IPS DF 19.7 (cell line): Measurements from ENCODE around the gene ACSS1.

ENCODE experiments used
- DNase-seq: peaks from one replicate; pipeline ENCODE4 v3.0.0-alpha.2; 2013; ENCODE audit warnings: low read depth, low spot score

The ACSS1 gene

DNA sequence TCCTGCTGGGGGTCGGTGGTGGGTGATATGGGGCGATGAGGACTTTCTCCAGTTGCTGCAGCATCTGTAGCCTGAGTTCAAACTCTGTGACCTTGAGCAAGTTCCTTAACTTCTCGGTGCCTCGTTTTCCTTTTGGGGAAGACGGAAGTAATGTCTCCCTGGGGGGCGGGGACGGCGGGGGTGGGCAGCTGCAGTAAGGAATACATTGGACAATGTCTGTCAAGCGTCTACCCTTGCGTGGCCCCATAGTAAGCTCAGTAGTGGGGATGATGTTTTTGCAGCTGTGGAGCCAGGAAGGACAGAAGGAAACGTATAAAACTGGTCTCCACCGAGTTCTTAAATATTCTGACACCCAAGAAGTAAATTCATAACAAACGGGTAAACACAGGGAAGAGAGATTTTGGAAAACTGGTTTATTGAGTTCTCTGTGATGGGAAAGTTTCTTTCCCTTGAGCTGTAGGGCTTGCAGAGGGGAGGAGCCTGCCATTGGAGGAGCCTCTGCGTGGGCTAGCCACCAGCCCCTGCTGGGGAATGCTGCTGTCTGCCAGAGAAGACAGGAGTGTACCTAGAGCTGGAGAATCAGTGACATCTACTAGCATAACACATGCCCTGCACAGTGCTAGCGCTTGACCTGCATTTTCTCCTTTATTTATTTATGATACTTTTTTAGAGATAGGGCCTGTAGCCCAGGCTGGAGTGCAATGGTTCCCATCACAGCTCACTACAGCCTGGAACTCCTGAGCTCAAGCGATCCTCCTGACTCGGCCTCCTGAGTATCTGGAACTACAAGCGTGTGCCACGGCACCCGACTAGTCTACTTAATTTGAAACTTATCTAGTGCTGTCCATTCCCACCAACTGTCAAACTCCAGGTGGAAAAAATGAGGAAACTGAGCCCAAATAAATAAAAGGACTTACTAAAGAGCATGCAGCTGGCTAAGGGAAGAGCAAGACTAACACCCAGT, 1.2 kb upstream of the ACSS1 start:
- DNase-seq: no peak

DNA sequence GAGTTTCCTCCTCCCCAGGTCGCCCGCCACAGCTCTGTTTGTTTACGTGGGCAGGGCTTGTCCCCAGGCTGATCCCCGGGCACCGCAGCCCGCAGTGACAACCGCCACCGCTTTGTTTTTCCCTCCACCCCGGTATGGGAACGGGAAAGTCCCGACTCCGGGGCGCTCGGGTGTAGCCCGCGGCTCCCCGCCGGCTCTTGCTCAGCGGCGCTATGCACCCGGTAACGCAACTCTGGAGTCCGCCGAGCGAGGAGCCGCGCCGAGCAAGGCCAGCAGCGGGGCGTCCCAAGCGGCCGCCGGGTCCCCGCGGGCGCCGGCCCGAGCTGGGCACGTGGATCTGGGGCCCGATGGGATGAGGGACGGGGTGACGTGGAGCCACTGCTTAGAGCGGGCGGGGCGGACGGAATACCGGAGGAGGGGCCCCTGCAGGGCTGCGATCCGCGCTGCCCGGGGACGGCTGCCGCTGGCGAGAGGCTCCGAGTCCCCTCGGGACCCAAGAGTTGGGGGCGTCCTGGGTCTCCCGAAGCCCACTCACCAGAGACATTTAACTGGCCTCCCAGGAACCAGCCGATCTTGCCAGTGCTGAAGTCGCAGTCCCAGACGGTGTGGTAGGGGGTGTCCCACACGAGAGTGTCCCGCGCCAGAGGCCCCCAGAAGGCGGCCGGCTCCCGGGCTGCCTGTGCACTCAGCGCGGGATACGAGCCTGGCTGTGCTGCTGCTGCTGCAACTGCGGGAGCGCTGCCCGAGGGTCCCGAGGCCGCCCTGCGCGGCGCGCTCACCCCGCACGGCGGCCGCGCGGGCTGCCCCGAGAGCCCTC, 497 bp downstream of the ACSS1 start:
- no peak for DNase-seq

DNA sequence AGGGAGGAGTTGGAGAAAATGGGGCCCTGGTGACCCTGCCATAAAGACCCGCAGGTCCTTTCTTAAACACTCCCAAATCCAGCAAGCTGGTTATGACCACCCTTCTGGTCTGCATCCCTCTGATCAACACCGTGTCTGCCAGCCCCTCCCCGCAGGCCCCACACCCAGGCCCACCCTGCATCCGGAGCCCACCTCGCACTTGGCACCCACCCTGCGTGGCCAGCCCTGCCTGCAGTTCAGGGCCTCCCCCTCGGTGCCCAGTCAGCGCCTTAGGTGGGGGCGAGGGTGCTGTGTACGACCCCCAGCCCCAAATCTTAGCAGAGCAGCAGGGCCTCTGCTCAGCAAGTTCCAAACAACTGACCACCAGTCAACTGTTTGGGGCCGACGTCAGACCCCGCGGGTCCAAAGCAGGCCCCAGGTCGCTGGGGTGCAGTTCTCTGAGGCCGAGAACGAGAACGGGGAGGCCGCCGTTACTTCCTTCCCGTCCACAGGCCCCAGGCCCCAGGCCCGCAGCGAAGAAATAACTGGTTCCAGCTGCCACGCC, 1.2 kb downstream of the ACSS1 start:
- DNase-seq: no peak

DNA sequence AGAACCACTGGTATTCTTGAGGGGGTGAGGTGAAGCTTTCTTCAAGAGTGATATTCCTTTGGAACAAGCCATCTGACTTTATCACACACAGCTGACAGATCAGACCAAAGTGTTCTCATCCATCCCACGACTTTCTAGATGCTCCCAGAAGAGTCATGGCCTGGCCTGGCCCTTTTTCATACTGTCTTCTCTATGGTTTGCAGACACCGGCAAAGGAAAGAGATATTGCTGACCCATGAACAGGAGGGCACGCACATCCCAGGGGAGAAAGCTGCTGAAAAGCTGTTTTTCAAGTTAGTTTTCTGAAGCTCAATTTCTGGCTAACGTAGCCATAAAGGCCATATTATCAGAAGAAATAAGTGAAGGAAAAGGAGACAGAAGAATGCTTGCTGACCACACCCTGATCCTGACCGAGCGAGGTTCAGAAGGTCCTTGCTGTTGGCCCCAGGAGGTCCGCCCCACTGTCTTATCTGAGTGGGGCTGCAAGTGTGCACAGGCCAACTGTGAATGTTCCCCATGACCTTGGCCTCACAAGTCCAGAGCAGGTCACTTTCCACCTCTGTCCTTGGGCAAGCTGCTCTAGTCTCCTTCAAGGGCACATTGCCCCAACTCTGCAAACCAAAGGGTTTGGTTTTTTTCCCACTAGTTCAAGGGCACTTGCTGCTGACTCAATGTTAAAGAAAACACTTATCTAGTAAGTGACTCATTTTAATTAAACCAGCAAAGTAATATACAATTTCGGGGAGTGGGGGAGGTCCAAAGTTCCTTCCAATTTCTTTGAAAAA, 2.0 kb downstream of the ACSS1 start:
- DNase-seq: no peak

DNA sequence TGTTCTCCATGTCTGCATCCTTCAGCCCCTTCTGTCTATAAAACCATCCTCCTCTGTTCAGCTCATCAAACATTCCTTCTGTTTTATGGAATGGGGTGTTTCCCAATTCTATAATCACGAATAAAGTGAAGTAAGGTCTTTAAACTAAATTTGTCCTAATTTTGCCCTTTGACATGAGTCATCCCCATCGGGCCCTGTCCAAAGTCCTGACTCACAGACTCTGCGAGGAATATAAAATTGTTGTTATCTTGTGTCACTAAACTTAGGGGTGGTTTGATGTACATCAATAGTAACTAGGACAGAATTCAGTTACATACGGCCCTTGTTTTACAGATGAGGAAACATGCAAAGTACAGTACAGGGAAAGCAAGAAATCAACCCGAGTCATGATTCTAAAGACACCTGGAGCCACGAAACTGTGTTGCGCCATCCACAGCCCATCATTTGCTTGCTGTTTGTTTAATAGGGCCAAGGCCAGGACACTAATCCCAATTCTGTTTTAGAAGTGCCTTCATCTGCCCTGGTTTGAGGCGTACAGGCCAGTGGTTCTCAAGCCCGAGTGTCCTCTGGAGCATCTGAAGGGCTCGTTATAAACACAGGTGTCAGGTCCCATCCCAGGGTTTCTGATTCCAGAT, 2.8 kb downstream of the ACSS1 start:
- DNase-seq: no peak

DNA sequence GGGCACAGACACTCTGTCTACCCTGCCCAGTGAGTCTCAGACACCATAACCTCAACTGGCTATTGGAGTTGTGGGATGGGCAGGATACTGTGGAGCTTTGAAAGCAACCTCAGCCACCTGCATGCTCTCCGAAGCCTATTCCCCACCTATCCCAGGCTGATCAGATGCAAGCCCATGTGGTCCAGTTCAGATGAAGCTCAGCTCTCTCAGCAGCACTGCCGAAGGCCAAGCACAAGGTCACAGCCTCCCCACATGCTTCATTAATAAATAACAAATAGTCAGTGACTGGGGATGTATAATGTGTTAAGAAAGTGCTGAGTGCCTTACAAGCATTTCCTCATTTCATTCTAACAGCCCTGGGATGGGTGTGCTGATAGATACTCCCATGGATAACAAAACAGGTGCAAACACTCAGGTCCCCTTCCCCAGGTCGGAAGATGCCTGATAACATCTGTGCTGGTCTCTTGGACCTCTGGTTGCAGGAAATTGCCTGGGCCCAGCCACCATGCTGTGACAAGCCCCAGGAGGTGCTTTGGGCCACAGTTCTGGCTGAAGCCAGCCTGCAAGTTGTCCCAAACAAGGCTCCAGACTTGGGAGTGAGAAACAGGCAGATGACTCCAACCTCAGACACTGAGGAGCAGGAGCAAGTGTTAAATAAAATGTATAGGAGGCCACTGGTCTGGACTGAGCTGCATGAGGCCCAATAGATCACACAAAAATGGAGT, 3.7 kb downstream of the ACSS1 start:
- no peak for DNase-seq

DNA sequence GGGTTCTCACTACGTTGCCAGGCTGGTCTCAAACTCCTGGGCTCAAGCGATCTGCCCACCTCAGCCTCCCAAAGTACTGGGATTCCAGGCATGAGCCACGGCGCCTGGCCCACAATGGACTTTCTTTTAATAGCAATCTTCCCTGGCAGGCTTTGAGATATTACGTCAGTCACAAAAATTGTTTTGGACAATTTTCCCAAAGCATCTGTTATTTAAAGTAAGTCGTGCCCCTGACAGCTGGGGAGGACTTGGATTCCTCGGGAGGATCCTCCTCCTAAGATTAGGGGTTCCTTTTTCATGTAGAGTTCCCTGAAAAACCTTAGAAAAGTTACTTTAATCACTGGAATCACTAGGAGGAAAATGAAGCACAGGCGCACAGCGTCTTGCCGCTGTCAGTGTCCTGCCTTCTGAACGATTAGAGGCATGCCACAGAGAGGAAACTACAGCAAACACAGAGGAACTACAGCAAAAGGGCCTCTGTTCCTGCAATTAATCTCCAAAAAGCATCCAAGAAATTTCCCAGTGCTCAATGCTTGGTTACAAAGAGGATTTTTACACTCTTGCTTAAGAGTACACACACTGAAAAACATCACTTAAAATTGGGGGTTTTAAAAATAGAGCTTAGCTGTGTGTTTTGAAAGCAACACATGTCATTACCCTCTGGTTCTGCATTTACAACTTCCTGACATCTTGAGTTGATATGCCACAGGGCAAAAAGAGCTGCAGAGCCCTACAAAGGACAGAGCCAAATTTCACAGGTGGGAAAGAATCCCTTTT, 4.5 kb downstream of the ACSS1 start:
- no peak for DNase-seq

DNA sequence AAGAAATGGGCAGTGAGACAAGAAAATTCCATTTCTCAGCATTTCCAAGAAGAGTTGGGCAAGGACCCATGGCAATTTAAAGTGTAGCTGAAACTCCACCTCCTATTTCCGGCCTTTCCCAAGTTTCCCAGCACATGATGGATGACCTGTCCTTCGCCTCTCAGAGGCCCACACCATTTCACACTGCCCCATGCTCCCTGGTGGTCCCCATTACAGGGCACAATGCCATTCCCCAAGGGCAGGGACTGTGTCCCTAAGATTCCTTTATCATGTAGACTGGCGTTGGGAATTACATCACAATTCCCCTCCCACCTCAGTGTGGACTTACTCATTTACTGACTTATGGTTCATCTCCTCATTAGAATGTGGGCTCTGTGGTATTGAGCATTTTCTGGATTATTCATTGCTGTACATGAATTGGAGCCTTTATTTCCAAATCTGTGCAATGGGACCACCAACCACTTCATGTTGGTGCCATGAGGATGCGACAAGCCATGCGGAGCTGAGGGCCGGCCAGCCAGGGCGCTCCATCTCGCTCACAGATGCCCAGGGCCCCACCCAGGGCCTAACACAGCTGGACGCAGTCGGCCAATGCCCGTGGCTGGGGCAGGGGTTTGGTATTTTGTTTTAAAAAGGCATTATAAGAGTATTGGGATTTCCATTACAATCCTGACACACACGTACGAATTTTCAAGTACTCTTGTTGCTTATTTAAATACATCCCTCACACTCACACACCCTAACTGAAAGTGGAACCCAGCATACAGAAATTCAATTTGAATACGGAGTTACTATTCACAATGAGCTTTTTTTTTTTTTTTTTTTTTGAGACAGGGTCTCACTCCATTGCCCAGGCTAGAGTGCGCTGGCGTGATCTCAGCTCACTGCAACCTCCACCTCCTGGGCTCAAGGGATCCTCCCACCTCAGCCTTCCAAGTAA, 5.4 kb downstream of the ACSS1 start:
- no peak for DNase-seq

DNA sequence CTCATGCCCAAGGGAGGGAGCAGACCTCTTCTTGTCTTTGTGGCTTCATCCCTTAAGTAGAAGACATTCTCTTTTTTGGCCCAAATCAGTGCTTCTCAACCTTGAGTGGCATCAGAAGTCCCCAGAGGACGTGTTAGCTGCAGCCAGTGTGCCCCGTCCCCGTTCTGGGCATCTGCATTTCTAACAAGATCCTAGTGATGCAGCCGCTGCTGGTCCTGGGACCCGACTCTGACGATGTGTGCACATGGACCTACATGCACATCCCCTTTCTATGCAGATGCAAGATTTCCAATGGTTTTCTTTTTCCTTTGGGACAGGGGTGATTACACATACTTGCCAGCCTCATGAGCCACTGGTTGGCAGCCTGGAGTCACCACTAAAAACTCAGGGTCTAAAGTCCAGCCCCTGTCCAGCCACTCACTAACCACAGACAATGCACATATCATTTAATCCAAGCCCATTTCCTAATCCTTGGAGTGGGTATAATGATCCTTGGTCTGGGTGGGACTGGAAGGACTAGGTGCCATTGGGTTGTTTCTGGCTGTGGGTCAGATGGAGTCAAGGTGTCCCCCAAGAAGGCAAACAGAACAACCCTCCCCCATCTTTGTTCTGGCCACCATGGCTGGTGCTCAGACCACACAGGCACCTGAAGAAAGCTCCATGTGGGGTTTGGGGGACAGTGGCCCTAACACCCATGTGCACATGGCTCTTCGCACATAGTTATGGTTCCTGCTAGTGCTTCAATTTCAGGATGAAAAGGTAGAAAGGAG, 6.4 kb downstream of the ACSS1 start:
- DNase-seq: no peak

DNA sequence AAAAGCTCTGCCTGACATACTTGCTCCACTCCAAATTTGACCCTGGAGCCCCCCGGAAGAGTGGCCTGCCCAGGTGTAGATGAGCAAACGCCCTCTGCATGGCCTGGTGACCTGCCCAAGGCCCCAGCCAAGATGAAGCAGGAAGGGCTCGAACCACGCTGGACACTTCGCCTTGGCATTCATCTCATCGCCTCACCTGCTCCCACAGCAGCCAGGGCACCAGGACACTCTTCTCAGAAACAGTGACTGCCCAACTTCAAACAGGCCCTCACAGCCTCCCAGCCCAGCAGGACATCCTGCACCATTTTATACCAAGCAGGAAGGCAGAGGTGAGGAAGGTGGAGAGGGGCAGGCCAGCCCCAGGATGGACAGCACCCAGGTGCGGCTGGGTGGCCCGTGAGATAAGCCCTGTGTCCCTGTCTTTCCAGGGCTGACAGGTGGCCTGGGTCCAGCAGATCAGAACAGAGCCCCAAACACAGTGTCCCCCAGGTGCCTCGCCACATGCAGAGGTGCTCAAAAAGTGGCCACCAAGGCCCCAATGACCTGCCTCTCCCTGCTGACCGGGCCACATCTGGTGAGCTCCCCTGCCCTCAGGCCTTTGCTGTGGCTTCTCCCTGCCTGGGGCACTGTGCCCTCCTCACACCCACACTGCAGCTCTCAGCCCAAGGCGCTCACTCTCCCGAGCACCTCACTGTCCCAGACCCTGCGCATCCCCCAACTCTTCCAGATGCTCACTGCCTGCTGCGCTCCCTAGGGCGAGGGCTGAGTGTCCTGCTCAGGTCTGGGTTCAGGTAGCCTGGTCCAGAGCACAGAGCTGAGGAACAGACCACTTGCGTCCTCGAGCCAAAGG, 7.2 kb downstream of the ACSS1 start:
- no peak for DNase-seq

DNA sequence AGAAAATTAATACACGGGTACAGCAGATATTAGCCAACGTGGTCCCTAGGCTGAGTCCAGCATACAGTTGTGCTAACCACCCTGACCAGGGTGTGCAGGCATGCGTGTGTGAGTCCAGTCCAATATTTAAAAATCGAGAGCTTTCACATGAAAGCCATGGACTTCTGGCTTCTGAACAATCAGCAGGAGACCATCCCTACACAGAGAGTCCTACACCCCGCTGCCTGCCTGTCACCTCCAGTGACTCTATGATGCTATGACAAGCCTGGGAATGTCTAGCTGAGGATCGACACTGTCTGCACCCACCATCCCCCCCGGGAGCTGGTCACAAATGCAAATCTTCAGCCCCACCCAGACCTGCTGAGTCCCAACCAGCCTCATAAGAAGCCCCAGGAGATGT, 7.9 kb downstream of the ACSS1 start:
- DNase-seq: no peak

DNA sequence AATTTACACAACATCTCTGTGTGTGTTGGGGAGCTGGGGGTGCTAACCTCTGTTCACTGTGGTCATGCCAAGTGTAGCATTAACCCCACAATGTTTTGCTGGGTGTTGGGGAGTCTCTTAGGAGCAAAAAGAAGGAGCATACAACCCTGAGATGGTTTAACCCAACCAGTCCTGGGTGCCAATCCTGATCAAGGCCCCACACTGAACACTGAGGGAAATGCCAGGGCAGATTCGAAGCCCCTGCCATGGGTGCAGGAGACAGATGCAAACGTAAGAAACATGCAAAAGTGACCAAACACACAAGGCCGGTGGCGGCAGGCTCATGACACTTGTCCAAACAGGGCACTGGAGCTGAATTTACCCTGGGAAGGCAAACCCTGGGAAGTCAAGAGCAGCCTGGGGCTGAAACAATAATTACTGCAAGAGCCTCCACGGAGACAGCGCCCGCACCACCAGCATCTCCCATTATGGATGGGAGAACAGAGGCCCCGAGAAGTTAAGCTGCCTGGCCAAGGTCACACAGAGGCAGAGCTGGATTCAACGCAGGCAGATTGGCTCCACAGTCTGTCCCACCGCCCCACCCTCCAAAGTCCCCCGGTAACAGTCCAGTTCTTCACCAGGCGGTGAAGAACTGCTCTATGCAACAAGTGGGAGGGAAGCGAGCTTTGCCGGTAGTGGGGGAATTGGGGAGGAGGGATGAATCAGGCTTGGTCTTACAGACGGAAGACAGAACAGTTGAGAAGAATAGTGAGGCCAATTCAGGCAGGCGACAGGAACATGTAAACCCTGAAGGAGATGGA, 8.5 kb downstream of the ACSS1 start:
- no peak for DNase-seq

DNA sequence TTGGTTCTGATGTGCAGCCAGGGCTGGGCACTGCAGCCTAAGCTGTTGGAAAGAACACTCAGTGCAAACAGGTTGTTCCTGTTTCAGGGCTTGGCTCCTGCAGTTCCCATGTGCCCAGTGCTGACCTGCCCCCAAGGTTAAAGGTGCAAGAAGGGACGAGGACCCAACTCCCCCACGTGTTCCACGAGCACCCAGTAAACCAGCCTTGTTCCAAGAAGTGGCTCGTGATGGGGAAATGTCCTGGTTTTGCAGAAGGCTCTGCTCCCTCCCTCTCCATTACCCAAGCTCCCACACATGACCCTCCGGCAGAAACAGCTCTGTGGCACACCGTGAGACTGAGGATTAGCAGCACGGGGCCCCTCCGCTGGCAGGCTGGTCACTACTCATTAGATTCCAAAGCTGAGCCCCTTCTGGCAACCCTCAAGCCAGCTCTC, 9.4 kb downstream of the ACSS1 start:
- DNase-seq: no peak

DNA sequence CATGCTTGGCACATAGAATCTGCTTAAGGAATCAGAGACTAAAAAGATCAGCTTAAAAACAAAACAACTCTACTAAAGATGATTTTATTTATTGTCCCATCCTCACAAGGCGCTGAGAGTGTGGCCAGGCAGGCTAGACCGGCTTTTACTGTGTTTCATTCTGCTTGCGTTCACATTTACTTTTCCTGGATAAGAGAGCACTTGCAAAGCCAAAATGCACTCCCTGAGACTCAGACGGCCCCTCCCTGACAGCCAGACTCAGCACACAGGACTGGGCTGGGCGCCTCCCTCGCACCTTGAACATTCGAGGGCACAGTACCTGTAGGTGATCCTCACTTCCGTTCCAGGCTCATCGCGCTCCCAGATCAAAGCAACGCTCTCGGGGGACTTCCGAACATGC, 10.2 kb downstream of the ACSS1 start:
- no peak for DNase-seq

DNA sequence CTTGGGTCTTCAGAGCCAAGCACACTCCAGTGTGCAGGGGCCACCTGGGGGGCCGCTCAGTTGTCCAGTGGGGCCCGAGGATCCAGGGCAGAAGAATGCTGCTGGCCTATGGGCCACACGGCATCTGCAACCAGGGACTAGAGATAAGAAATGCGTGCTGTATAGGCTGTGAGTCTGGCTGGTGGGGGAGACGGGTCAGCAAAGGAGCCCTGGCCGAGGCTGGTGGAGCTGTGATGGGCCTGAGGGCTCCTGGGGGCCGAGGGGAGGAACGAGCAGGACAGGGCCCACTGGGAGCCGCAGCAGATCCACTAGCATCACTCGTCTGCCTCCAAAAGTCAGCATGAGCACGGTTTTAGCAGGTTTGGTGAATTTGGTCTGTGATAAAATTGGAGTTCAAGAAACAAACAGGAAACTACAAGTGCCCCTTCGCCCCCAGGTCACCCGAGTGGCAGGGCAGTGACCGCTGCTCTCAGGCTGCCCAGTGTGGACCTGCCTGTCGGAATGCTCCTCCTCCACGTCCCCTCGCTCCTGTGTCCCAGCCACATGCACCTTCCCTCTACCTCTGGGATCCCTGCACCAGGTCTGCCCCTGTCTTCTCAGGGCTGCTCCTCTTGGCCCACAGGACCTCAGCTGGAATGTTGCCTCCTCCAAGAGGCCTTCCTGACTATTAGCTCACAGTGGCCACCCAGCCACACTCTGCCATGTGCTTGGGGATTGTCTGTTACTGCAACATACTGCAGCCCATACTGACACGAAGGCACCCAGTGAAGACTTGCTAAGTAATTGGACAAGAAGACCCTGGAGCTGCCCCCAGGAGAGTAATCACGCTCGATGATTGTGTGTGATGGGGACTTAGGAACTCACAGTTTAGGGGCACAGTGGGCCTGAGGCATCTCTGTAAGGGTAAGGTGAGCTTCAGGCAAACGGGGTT, 10.9 kb downstream of the ACSS1 start:
- DNase-seq: no peak
